Measurements from ENCODE around the gene HSD17B12. TPM values are rescaled to one million over a fixed set of nuclear protein-coding genes. Genes with fewer than 3 reads are reported as not detected.

HSD17B12 gene
- polyA plus RNA-seq, 1 experiment = 67.7 TPM

- Histone ChIP-seq H3K36me3 (ENCODE audit: control insufficient read depth, insufficient read depth, low read length) (no peaks in the 10 kb centered on the region), H3K27me3 (ENCODE audit: control insufficient read depth, insufficient read depth, low read length) (no peaks in the 10 kb centered on the region), H3K4me3 (ENCODE audit: low read depth, low read length) (peak overlapping the region; percentile 80)
- ChIA-PET POLR2A (no interaction called here), CTCF (interaction anchor here (0.8 to 1.7 kb wide), 3 partner anchors 10 to 158 kb away, joined by 3 to 9 read pairs (median 3); no protein-coding TSS in a partner anchor)
- DNase-seq (ENCODE audit: low read depth) = no peak
- TF ChIP-seq, protein P1, sequence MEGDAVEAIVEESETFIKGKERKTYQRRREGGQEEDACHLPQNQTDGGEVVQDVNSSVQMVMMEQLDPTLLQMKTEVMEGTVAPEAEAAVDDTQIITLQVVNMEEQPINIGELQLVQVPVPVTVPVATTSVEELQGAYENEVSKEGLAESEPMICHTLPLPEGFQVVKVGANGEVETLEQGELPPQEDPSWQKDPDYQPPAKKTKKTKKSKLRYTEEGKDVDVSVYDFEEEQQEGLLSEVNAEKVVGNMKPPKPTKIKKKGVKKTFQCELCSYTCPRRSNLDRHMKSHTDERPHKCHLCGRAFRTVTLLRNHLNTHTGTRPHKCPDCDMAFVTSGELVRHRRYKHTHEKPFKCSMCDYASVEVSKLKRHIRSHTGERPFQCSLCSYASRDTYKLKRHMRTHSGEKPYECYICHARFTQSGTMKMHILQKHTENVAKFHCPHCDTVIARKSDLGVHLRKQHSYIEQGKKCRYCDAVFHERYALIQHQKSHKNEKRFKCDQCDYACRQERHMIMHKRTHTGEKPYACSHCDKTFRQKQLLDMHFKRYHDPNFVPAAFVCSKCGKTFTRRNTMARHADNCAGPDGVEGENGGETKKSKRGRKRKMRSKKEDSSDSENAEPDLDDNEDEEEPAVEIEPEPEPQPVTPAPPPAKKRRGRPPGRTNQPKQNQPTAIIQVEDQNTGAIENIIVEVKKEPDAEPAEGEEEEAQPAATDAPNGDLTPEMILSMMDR (IDR thresholded peaks at IDR 0.05; ENCODE audit: insufficient read depth, low read depth, low read length) = no peak
Measured at GRCh38 chr11:43879789-43880639, 199.5 kb downstream of the HSD17B12 start.

GRCh38 chr11:43880640-43881159, 200.2 kb downstream of the HSD17B12 start, which contains the start of gene ALKBH3:
Gene ALKBH3, plus strand, starts transcription at chr11:43880831. Its CDS starts 1,822 bp downstream, at chr11:43882653.
- peak within 1 kb of the TSS; percentile 80 for H3K4me3 ChIP-seq (ENCODE audit: low read depth, low read length)
- H3K27me3 ChIP-seq (ENCODE audit: control insufficient read depth, insufficient read depth, low read length) = no peaks in the 10 kb centered on the region
- TF ChIP-seq, protein P1 (IDR thresholded peaks at IDR 0.05; ENCODE audit: insufficient read depth, low read depth, low read length) = no peak
- ChIA-PET POLR2A (no interaction called here), CTCF (interaction anchor here (1.1 to 1.7 kb wide), 4 partner anchors 10 to 157 kb away, joined by 3 to 9 read pairs (median 4); no protein-coding TSS in a partner anchor)
- H3K36me3 ChIP-seq (ENCODE audit: control insufficient read depth, insufficient read depth, low read length) = no peaks in the 10 kb centered on the region
- peak; percentile 36 for DNase-seq (ENCODE audit: low read depth)

DNA sequence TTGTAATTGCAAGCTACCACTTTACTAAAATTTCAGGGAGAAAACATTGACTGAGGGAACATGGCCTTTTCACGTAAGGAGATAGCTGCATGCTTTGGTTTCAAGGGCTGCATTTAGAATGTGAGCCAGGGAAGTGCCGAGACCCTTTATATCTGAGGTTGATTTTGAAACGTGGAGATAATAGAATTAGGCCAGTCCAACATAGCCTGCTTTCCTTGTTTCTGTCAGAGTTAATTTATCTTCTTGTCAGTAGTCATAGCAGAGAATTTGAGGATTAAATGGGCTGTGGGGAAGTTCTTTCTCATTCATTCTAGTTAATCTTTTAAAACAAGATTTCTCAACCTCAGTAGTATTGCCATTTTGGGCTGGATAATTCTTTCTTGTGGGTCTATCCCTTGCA, 212.3 kb downstream of the HSD17B12 start:
- no peak overlapping the region for H3K4me3 ChIP-seq (ENCODE audit: low read depth, low read length)
- POLR2A ChIA-PET = no interaction called here
- DNase-seq (ENCODE audit: low read depth) = no peak
- CTCF ChIA-PET = interaction anchor here (0.6 to 7.5 kb wide), 4 partner anchors 17 to 155 kb away, joined by 3 to 162 read pairs (median 6); no protein-coding TSS in a partner anchor
- no peaks in the 10 kb centered on the region for H3K27me3 ChIP-seq (ENCODE audit: control insufficient read depth, insufficient read depth, low read length)
- H3K36me3 ChIP-seq (ENCODE audit: control insufficient read depth, insufficient read depth, low read length) = peaks cover 5% of the 10 kb centered on the region
- TF ChIP-seq, protein P1 (IDR thresholded peaks at IDR 0.05; ENCODE audit: insufficient read depth, low read depth, low read length) = no peak

GRCh38 chr11:43894546-43894945, 214.0 kb downstream of the HSD17B12 start:
- Histone ChIP-seq H3K27me3 (ENCODE audit: control insufficient read depth, insufficient read depth, low read length) (no peaks in the 10 kb centered on the region), H3K4me3 (ENCODE audit: low read depth, low read length) (no peak overlapping the region), H3K36me3 (ENCODE audit: control insufficient read depth, insufficient read depth, low read length) (peaks cover 19% of the 10 kb centered on the region)
- CTCF ChIA-PET = interaction anchor here (2.3 kb wide), 1 partner anchor 15 kb away, joined by 8 read pairs; no protein-coding TSS in a partner anchor
- no peak for DNase-seq (ENCODE audit: low read depth)
- TF ChIP-seq, protein P1 (IDR thresholded peaks at IDR 0.05; ENCODE audit: insufficient read depth, low read depth, low read length) = no peak
- POLR2A ChIA-PET = no interaction called here

DNA sequence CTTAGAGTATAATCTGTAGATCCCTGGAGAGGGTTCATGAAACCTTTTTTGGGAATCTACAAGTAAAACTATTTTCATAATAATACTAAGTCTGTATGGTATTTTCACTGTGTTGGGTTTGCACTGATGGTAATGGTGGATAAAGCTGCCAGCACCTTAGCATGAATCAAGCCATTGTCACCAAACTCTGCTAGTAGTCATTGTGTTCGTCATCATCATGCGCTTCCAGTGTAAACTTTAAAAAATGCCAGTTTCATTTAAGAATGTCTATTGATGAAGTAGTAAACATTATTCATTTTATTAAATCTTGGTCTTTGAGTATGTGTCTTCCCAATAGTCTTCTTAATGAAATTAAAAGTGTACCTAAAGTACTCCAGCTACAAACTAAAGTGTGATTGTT, 215.1 kb downstream of the HSD17B12 start:
- TF ChIP-seq, protein P1 (IDR thresholded peaks at IDR 0.05; ENCODE audit: insufficient read depth, low read depth, low read length) = no peak
- peaks cover 19% of the 10 kb centered on the region for H3K36me3 ChIP-seq (ENCODE audit: control insufficient read depth, insufficient read depth, low read length)
- DNase-seq (ENCODE audit: low read depth) = no peak
- CTCF ChIA-PET = interaction anchor here (1.4 kb wide), 1 partner anchor 49 kb away, joined by 8 read pairs; no protein-coding TSS in a partner anchor
- H3K4me3 ChIP-seq (ENCODE audit: low read depth, low read length) = no peak overlapping the region
- POLR2A ChIA-PET = no interaction called here
- no peaks in the 10 kb centered on the region for H3K27me3 ChIP-seq (ENCODE audit: control insufficient read depth, insufficient read depth, low read length)

Measured in BJ (cell line).